Panc1 (cell line): ENCODE measurements around the gene SGMS1. TPM values are rescaled to one million over a fixed set of nuclear protein-coding genes. Genes with fewer than 3 reads are reported as not detected.

Source experiments
- ATAC-seq: fragments of 200-7000 bp; cut with Tn5 transposase; 2 replicates; pipeline ENCODE4 v1.9.1; 2020; ENCODE audit warnings: mild to moderate bottlenecking, moderate library complexity
- BruUV-seq: library from RNA; stranded (reverse); fragments of 400-500 nt; replicated peaks from 2 replicates; lab custom pipeline; 2021; lab: Mats Ljungman, UMichigan
- CTCF ChIA-PET: fragments of 300-600 bp; sonication (Branson Sonifier 250); formaldehyde crosslinking; loops from one replicate; lab custom pipeline; 2022; ENCODE audit warnings: antibody characterized with exemption; lab: Charles Lee
- POLR2A ChIA-PET: fragments of 300-600 bp; sonication (Branson Sonifier 250); formaldehyde crosslinking; loops from one replicate; lab custom pipeline; 2022; ENCODE audit warnings: antibody characterized with exemption; lab: Charles Lee
- DNase-seq: peaks from one replicate; pipeline ENCODE4 v3.0.0-alpha.2; 2010; ENCODE audit warnings: low read depth, low spot score
- H3K27ac ChIP-seq: 2 replicates; pipeline ENCODE4 v1.5.1; 2011; ENCODE audit warnings: mild to moderate bottlenecking, low read length, inconsistent platforms
- H3K27me3 ChIP-seq: fragments of 200-500 bp; sonication (Bioruptor generic); 2 replicates; pipeline ENCODE4 v1.6.0; 2014; ENCODE audit warnings: low read length, inconsistent platforms; ENCODE audit not compliant: control insufficient read depth, insufficient read depth
- H3K36me3 ChIP-seq: fragments of 200-500 bp; sonication (Bioruptor generic); 2 replicates; pipeline ENCODE4 v1.5.1; 2014; ENCODE audit warnings: inconsistent platforms, mild to moderate bottlenecking, low read length, moderate library complexity; ENCODE audit not compliant: control insufficient read depth, insufficient read depth
- H3K4me1 ChIP-seq: 2 replicates; pipeline ENCODE4 v1.5.1; 2011; ENCODE audit warnings: inconsistent platforms, mild to moderate bottlenecking, low read length, moderate library complexity; ENCODE audit not compliant: control insufficient read depth, insufficient read depth
- H3K4me3 ChIP-seq, 2 experiments: 2 replicates each; pipeline ENCODE4 v1.5.1; 2011 to 2012; ENCODE audit warnings: low read depth in 2 of 2, low read length in 2 of 2, mild to moderate bottlenecking in 2 of 2, inconsistent platforms in 1 of 2, moderate library complexity in 1 of 2
- H3K9me3 ChIP-seq: fragments of 200-500 bp; sonication (Bioruptor generic); 2 replicates; pipeline ENCODE4 v1.5.1; 2014; ENCODE audit warnings: low read depth, mild to moderate bottlenecking, inconsistent platforms, low read length, moderate library complexity; ENCODE audit not compliant: control insufficient read depth, insufficient read depth
- POLR2AphosphoS5 ChIP-seq: IDR thresholded peaks from 2 replicates; pipeline ENCODE4 v1.6.1; 2012; ENCODE audit warnings: mild to moderate bottlenecking, low read depth, low read length, moderate library complexity
- REST ChIP-seq, 2 experiments: IDR thresholded peaks; 2 replicates each; pipeline ENCODE4 v1.6.1; 2011 to 2012; ENCODE audit warnings: low read depth in 2 of 2, control low read depth in 1 of 2, low read length in 1 of 2, mild to moderate bottlenecking in 1 of 2, moderate library complexity in 1 of 2; ENCODE audit not compliant: insufficient read depth in 1 of 2
- SIN3A ChIP-seq: IDR thresholded peaks from 2 replicates; pipeline ENCODE4 v1.6.1; 2012; ENCODE audit warnings: low read depth, mild to moderate bottlenecking, low read length, moderate library complexity, borderline replicate concordance; ENCODE audit not compliant: insufficient read depth
- TCF7L2 ChIP-seq: IDR thresholded peaks from 2 replicates; pipeline ENCODE4 v1.6.1; 2011; ENCODE audit warnings: mild to moderate bottlenecking, low read depth, low read length, inconsistent platforms
- in situ Hi-C: cut with HindIII; loops from 2 replicates; pipeline ENCODE4 v1.10.0; 2016; ENCODE audit warnings: low sequenced_read_pairs, low pct_unique_long_range_greater_than_20kb
- intact Hi-C: fragments of 100-400 bp; cut with micrococcal nuclease; formaldehyde crosslinking; loops from one replicate; pipeline ENCODE4 v1.10.0; 2022; ENCODE audit not compliant: unreplicated experiment
- total RNA-seq: library from RNA; stranded (reverse); gene quantifications from one replicate; pipeline ENCODE4 v1.2.1, GENCODE V29; 2021; ENCODE audit not compliant: unreplicated experiment
- TF ChIP-seq, protein P1 (sequence below): fragments of 450-650 bp; IDR thresholded peaks from 2 replicates; pipeline ENCODE4 v1.5.1; 2017; ENCODE audit warnings: mild to moderate bottlenecking

SGMS1 gene
- total RNA-seq, 1 experiment from 2014 or later: 22.0 TPM

DNA sequence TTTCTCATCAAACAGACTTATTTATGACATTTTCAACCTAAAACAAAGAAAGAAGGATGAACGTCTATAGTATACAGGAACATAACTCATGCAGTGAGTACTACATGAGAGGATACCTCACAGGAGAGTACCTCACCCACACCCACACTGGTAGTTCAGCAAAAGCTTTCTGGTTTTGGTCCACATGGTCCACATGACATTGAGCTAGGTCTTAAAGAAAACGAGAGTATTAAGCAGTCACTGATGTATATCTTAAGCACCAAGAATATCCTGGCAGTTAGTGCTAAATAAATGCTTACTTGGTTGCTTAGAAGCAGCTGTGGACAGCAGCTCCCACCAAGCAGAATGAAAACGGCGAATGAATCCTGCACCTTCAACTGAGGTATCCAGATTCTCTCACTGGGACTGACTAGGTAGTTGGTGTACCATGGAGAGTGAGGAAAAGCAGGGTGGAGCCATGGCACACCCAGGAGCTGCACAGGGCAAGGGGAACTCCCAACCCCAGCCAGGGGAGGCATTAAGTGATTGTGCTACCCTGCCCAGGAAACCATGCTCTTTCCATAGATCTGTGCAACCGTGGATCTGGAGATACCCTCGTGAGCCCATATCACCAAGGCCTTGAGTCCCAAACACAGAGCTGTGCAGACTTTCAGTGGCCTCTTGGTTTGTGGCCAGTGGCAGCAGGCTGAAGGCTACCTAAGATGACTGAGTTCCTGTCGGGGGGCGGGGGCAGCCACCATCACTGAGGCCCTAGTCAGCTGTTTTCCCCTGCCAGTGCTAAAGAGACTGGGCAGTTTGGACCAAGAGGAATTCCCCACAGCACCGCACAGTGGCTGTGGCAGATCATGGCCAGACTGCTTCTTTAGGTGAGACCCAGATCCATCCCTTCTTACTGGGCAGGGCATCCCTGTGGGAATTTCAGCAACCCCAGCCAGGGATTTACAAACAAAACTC is 143.4 kb downstream of the SGMS1 start:
- Histone ChIP-seq H3K36me3 (no peaks in the 10 kb centered on the region), H3K9me3 (no peaks in the 10 kb centered on the region), H3K4me1 (no peaks in the 10 kb centered on the region), H3K27ac (no peak overlapping the region), H3K4me3 (no peak overlapping the region), H3K27me3 (no peaks in the 10 kb centered on the region)
- POLR2A ChIA-PET: no interaction called here
- intact Hi-C loops (no loop called here), in situ Hi-C loops (no loop called here)
- BruUV-seq: no TSS peak
- DNase-seq: no peak
- TF ChIP-seq SIN3A: no peak
- no peak for TF ChIP-seq POLR2AphosphoS5
- TF ChIP-seq REST (IDR thresholded peaks at IDR 0.05; ENCODE audit: insufficient read depth in 1 of 2, low read depth in 2 of 2, low read length in 1 of 2): no peak
- no peak for TF ChIP-seq TCF7L2
- TF ChIP-seq, protein P1, sequence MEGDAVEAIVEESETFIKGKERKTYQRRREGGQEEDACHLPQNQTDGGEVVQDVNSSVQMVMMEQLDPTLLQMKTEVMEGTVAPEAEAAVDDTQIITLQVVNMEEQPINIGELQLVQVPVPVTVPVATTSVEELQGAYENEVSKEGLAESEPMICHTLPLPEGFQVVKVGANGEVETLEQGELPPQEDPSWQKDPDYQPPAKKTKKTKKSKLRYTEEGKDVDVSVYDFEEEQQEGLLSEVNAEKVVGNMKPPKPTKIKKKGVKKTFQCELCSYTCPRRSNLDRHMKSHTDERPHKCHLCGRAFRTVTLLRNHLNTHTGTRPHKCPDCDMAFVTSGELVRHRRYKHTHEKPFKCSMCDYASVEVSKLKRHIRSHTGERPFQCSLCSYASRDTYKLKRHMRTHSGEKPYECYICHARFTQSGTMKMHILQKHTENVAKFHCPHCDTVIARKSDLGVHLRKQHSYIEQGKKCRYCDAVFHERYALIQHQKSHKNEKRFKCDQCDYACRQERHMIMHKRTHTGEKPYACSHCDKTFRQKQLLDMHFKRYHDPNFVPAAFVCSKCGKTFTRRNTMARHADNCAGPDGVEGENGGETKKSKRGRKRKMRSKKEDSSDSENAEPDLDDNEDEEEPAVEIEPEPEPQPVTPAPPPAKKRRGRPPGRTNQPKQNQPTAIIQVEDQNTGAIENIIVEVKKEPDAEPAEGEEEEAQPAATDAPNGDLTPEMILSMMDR: no peak
- no peak for ATAC-seq
- CTCF ChIA-PET: no interaction called here

- ChIA-PET POLR2A (no interaction called here), CTCF (interaction anchor here (0.6 kb wide), 1 partner anchor 16 kb away, joined by 3 read pairs; no protein-coding TSS in a partner anchor)
- in situ Hi-C loops (no loop called here), intact Hi-C loops (no loop called here)
- Histone ChIP-seq H3K4me3 (no peak overlapping the region), H3K27me3 (no peaks in the 10 kb centered on the region), H3K27ac (no peak overlapping the region), H3K36me3 (no peaks in the 10 kb centered on the region), H3K4me1 (no peaks in the 10 kb centered on the region), H3K9me3 (no peaks in the 10 kb centered on the region)
- ATAC-seq: no peak
- TF ChIP-seq SIN3A (no peak), POLR2AphosphoS5 (no peak), TCF7L2 (no peak), REST (IDR thresholded peaks at IDR 0.05; ENCODE audit: insufficient read depth in 1 of 2, low read depth in 2 of 2, low read length in 1 of 2) (no peak)
- TF ChIP-seq, protein P1: no peak
- no TSS peak for BruUV-seq
- no peak for DNase-seq
These were observed 146.2 kb downstream of the SGMS1 start for GRCh38 chr10:50477287-50478203.
